Measurements from ENCODE around the gene MAPKBP1. TPM values are rescaled to one million over a fixed set of nuclear protein-coding genes. Genes with fewer than 3 reads are reported as not detected.

MAPKBP1 gene
- total RNA-seq, 4 donors from 2014 or later = 18.2 to 54.6 (median 42.9) TPM

GRCh38 chr15:41834096-41834495 is 59.8 kb downstream of the MAPKBP1 start:
- H3K36me3 ChIP-seq = peaks cover 4 to 68% (median 30%) of the 10 kb centered on the region in 4 donors
- H3K9me3 ChIP-seq = no peaks in the 10 kb centered on the region
- TF ChIP-seq EP300 (IDR thresholded peaks at IDR 0.05) (no peak), CTCF (IDR thresholded peaks at IDR 0.05) (no peak), POLR2AphosphoS5 (IDR thresholded peaks at IDR 0.05) (no peak), POLR2A (IDR thresholded peaks at IDR 0.05; ENCODE audit: low read depth) (no peak)
- H3K27ac ChIP-seq (replicated peaks in 1 of 4) = no peak overlapping the region
- no peaks in the 10 kb centered on the region for H3K27me3 ChIP-seq
- no peak overlapping the region for H3K4me3 ChIP-seq
- DNase-seq (ENCODE audit: extremely low spot score) = no peak
- intact Hi-C loops (cut with DNase I) = no loop called here
- 100% methylated on average over 1 of the region's 3 CpGs for WGBS
- peaks cover 10 to 24% (median 16%) of the 10 kb centered on the region in 4 donors for H3K4me1 ChIP-seq

- intact Hi-C loops (cut with DNase I) = no loop called here
- H3K36me3 ChIP-seq = peaks cover 4 to 72% (median 40%) of the 10 kb centered on the region in 4 donors
- 91% methylated on average over 6 of the region's 6 CpGs for WGBS
Observed at GRCh38 chr15:41836073-41836472, 61.8 kb downstream of the MAPKBP1 start.

GRCh38 chr15:41836713-41837454 is 62.6 kb downstream of the MAPKBP1 start:
- no peaks in the 10 kb centered on the region for H3K27me3 ChIP-seq
- H3K4me3 ChIP-seq = no peak overlapping the region
- H3K4me1 ChIP-seq = peaks cover 0 to 6% (median 2%) of the 10 kb centered on the region in 4 donors
- TF ChIP-seq EP300 (IDR thresholded peaks at IDR 0.05) (no peak), POLR2AphosphoS5 (IDR thresholded peaks at IDR 0.05) (no peak)
- peaks cover 4 to 72% (median 45%) of the 10 kb centered on the region in 4 donors for H3K36me3 ChIP-seq
- no peaks in the 10 kb centered on the region for H3K9me3 ChIP-seq
- no peak for DNase-seq (ENCODE audit: extremely low spot score)
- 92% methylated on average over 10 of the region's 23 CpGs for WGBS
- H3K27ac ChIP-seq (replicated peaks in 1 of 4) = no peak overlapping the region
- intact Hi-C loops (cut with DNase I) = no loop called here

More at GRCh38 chr15:41836073-41836472, 61.8 kb downstream of the MAPKBP1 start:
- H3K9me3 ChIP-seq = no peaks in the 10 kb centered on the region
- no peak overlapping the region for H3K4me3 ChIP-seq
- no peak for TF ChIP-seq POLR2AphosphoS5 (IDR thresholded peaks at IDR 0.05)
- TF ChIP-seq POLR2A (IDR thresholded peaks at IDR 0.05; ENCODE audit: low read depth) = no peak
- TF ChIP-seq EP300 (IDR thresholded peaks at IDR 0.05) = no peak
- no peak for TF ChIP-seq CTCF (IDR thresholded peaks at IDR 0.05)
- DNase-seq (ENCODE audit: extremely low spot score) = no peak
- no peaks in the 10 kb centered on the region for H3K27me3 ChIP-seq
- peaks cover 0 to 6% (median 2%) of the 10 kb centered on the region in 4 donors for H3K4me1 ChIP-seq
- no peak overlapping the region for H3K27ac ChIP-seq (replicated peaks in 1 of 4)

GRCh38 chr15:41838400-41838897 is 64.2 kb downstream of the MAPKBP1 start, which contains the start of gene PLA2G4B:
Gene PLA2G4B (plus strand): TSS chr15:41838847. CDS start chr15:41838914, 67 bp downstream.
- no peaks in the 10 kb centered on the region for H3K9me3 ChIP-seq
- 100% methylated on average over 2 of the region's 6 CpGs for WGBS
- DNase-seq (ENCODE audit: extremely low spot score) = no peak
- intact Hi-C loops (cut with DNase I) = no loop called here
- no peak within 1 kb of the TSS for H3K27ac ChIP-seq (replicated peaks in 1 of 4)
- H3K36me3 ChIP-seq = peaks cover 7 to 76% (median 49%) of the 10 kb centered on the region in 4 donors
- no peak for TF ChIP-seq EP300 (IDR thresholded peaks at IDR 0.05)
- TF ChIP-seq CTCF (IDR thresholded peaks at IDR 0.05) = no peak
- TF ChIP-seq POLR2AphosphoS5 (IDR thresholded peaks at IDR 0.05) = no peak
- TF ChIP-seq POLR2A (IDR thresholded peaks at IDR 0.05; ENCODE audit: low read depth) = no peak
- H3K27me3 ChIP-seq = no peaks in the 10 kb centered on the region
- no peak within 1 kb of the TSS for H3K4me3 ChIP-seq
- peaks cover 0 to 6% (median 0%) of the 10 kb centered on the region in 4 donors for H3K4me1 ChIP-seq

GRCh38 chr15:41839781-41840491 is 65.7 kb downstream of the MAPKBP1 start:
- Histone ChIP-seq H3K27me3 (no peaks in the 10 kb centered on the region), H3K27ac (replicated peaks in 1 of 4) (no peak overlapping the region), H3K36me3 (peaks cover 16 to 82% (median 61%) of the 10 kb centered on the region in 4 donors), H3K9me3 (no peaks in the 10 kb centered on the region), H3K4me1 (peaks cover 0 to 6% (median 0%) of the 10 kb centered on the region in 4 donors), H3K4me3 (no peak overlapping the region)
- DNase-seq (ENCODE audit: extremely low spot score) = no peak
- WGBS = 92% methylated on average over 16 of the region's 16 CpGs
- TF ChIP-seq POLR2AphosphoS5 (IDR thresholded peaks at IDR 0.05) (no peak), CTCF (IDR thresholded peaks at IDR 0.05) (no peak), EP300 (IDR thresholded peaks at IDR 0.05) (no peak), POLR2A (IDR thresholded peaks at IDR 0.05; ENCODE audit: low read depth) (no peak)
- intact Hi-C loops (cut with DNase I) = no loop called here

Measured in esophagus muscularis mucosa (tissue), 4 donors.